ENCODE results near the gene AK5. TPM values are rescaled to one million over a fixed set of nuclear protein-coding genes. Genes with fewer than 3 reads are reported as not detected.

AK5 gene
- total RNA-seq, 2 donors from 2014 or later: 0.49 to 1.1 TPM

DNA sequence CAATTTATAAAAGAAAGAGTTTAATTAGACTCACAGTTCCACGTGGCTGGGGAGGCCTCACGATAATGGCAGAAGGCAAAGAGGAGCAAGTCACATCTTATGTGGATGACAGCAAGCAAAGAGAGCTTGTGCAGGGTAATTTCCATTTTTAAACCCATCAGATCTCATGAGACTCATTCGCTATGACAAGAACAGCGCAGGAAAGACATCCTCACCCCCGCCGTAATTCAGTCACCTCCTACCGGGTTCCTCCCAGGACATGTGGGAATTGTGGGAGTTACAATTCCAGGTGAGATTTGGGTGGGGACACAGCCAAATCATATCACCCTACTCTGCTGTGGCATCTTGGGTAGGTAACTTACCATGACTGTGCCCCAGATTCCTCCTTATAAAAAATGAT is 79.8 kb downstream of the AK5 start:
- DNase-seq: no peak
- Histone ChIP-seq H3K4me3 (no peak overlapping the region), H3K4me1 (no peaks in the 10 kb centered on the region), H3K9me3 (no peaks in the 10 kb centered on the region), H3K27ac (no peak overlapping the region), H3K9ac (ENCODE audit: low read depth in 2 of 2, low read length in 2 of 2) (no peak overlapping the region), H3K36me3 (no peaks in the 10 kb centered on the region), H3K27me3 (no peaks in the 10 kb centered on the region)
- intact Hi-C loops (cut with DNase I): no loop called here
- TF ChIP-seq, protein P1, sequence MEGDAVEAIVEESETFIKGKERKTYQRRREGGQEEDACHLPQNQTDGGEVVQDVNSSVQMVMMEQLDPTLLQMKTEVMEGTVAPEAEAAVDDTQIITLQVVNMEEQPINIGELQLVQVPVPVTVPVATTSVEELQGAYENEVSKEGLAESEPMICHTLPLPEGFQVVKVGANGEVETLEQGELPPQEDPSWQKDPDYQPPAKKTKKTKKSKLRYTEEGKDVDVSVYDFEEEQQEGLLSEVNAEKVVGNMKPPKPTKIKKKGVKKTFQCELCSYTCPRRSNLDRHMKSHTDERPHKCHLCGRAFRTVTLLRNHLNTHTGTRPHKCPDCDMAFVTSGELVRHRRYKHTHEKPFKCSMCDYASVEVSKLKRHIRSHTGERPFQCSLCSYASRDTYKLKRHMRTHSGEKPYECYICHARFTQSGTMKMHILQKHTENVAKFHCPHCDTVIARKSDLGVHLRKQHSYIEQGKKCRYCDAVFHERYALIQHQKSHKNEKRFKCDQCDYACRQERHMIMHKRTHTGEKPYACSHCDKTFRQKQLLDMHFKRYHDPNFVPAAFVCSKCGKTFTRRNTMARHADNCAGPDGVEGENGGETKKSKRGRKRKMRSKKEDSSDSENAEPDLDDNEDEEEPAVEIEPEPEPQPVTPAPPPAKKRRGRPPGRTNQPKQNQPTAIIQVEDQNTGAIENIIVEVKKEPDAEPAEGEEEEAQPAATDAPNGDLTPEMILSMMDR (IDR thresholded peaks at IDR 0.05): no peak

DNA sequence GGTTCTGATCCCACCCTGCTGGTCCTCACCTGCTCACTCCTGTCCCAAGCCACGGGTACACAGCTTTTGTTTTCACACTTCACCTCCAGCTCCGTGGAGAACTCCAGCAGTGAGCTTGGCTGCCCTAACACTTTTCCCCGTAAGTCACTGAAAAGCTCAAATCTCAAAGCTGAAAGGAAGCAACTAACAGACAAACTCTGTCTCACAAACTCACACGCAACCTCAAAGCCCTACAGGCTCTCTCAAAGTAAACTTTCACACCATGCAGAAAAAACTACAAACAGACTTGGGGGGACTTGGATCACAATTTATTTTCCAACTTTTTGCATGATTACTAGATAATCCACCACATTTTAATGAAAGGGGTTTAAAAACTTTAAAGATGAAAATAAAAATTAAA is 88.3 kb downstream of the AK5 start:
- TF ChIP-seq, protein P1 (IDR thresholded peaks at IDR 0.05): no peak
- DNase-seq: no peak
- no peak overlapping the region for H3K4me3 ChIP-seq
- H3K27me3 ChIP-seq: no peaks in the 10 kb centered on the region
- H3K9ac ChIP-seq (ENCODE audit: low read depth in 2 of 2, low read length in 2 of 2): no peak overlapping the region
- intact Hi-C loops (cut with DNase I): no loop called here
- H3K4me1 ChIP-seq: no peaks in the 10 kb centered on the region
- H3K27ac ChIP-seq: no peak overlapping the region
- no peaks in the 10 kb centered on the region for H3K36me3 ChIP-seq
- H3K9me3 ChIP-seq: no peaks in the 10 kb centered on the region

DNA sequence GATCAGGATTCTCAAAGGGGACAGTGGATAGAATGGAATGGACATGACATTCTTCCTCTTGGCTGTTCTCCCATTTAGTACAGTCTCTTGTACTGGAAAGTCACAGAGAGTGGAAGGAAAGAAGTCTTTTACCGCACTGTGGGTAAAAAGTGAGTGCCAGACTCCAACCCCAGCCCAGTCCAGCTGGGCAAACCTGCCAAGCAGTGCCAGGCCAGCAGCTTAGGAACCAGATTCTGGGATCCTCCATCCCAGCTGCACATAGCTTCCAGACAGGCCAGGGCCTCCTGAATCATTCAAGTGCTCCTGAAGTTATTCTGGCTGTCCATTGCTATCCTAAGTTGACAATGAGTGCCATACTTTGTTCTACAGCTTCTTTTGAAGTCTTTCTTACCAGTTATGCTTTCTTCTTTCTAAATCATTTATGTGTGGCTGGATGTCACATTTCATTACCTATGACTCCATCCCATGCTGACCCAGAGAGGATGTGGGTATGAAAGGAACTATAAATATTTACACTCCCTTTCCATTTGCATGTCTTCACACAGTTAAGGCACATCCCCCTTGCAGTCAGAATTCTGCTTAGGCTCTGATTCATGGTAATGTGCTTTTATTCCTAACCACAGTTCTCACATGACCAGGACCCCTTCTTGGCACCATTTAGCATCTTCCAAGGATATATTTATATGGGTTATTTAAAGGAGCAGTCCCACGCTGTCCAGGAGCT is 88.9 kb downstream of the AK5 start:
- no peaks in the 10 kb centered on the region for H3K36me3 ChIP-seq
- no peak overlapping the region for H3K27ac ChIP-seq
- H3K4me3 ChIP-seq: no peak overlapping the region
- H3K4me1 ChIP-seq: no peaks in the 10 kb centered on the region
- no peaks in the 10 kb centered on the region for H3K9me3 ChIP-seq
- H3K27me3 ChIP-seq: no peaks in the 10 kb centered on the region
- no peak for DNase-seq
- TF ChIP-seq, protein P1 (IDR thresholded peaks at IDR 0.05): no peak
- intact Hi-C loops (cut with DNase I): no loop called here
- no peak overlapping the region for H3K9ac ChIP-seq (ENCODE audit: low read depth in 2 of 2, low read length in 2 of 2)

DNA sequence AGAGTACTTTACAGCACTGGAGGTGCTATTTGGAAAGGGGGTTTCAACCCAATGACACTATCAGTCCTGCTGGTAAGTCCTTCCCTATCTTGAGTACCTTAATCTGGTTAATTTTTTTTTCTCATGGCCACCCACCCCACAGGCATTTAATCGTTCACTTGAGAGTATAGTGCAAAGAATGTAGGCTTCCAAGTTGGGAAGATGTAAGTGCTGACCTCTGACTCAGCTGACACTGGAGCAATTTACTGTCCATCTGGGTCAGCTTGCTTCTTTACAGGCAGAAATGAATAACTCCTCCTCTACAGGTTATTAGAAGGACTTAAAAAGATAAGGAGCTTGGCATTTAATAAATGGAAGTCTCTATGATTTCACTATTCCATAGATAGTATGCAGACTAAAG is 89.6 kb downstream of the AK5 start:
- no peak overlapping the region for H3K4me3 ChIP-seq
- no peaks in the 10 kb centered on the region for H3K27me3 ChIP-seq
- TF ChIP-seq, protein P1 (IDR thresholded peaks at IDR 0.05): no peak
- H3K27ac ChIP-seq: no peak overlapping the region
- no peaks in the 10 kb centered on the region for H3K4me1 ChIP-seq
- intact Hi-C loops (cut with DNase I): no loop called here
- H3K9ac ChIP-seq (ENCODE audit: low read depth in 2 of 2, low read length in 2 of 2): no peak overlapping the region
- no peak for DNase-seq
- no peaks in the 10 kb centered on the region for H3K9me3 ChIP-seq
- no peaks in the 10 kb centered on the region for H3K36me3 ChIP-seq

DNA sequence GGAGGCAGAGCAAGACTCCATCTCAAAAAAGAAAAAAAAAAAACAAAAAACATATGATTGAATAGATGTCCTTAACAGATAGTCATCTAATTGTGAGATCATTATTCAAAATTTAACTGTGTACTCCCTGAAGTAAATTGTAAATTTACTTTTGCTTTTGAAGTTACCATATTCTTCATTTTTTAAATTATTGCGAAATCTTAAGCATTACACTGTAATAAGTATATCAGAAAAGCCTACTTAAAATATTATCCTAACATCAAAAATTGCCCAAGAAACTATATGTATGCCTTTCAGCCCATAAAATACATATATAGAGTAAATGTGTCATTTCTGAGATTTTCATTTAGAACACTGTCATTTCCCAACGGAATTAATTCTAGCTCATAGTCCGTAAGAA is 91.9 kb downstream of the AK5 start:
- H3K4me1 ChIP-seq: no peaks in the 10 kb centered on the region
- no peak overlapping the region for H3K4me3 ChIP-seq
- no peak overlapping the region for H3K9ac ChIP-seq (ENCODE audit: low read depth in 2 of 2, low read length in 2 of 2)
- no peaks in the 10 kb centered on the region for H3K36me3 ChIP-seq
- no peaks in the 10 kb centered on the region for H3K27me3 ChIP-seq
- DNase-seq: no peak
- TF ChIP-seq, protein P1 (IDR thresholded peaks at IDR 0.05): no peak
- no peaks in the 10 kb centered on the region for H3K9me3 ChIP-seq
- no peak overlapping the region for H3K27ac ChIP-seq
- intact Hi-C loops (cut with DNase I): no loop called here
